Activated naive CD4-positive, alpha-beta T cell treated with anti-CD3 and anti-CD28 coated beads for 36 hours (primary cell): Measurements from ENCODE around the gene CUL5. TPM values are rescaled to one million over a fixed set of nuclear protein-coding genes. Genes with fewer than 3 reads are reported as not detected.
"Not testable (repeated sequence)": the region's sequence is repeated elsewhere in the genome, so short reads cannot be mapped to it uniquely, and the experiment has no call there.

Source experiments
- CTCF ChIA-PET: fragments of 350-600 bp; sonication (Branson Sonifier 250); formaldehyde crosslinking; loops from one replicate; lab custom pipeline; 2021; ENCODE audit warnings: antibody characterized with exemption; lab: Charles Lee
- DNase-seq: peaks from one replicate; pipeline ENCODE4 v3.0.0-alpha.2; 2020
- H3K27ac Mint-ChIP-seq: one replicate; pipeline ENCODE4 v1.8.0; 2021; ENCODE audit warnings: mild to moderate bottlenecking, mixed read lengths
- H3K27me3 Mint-ChIP-seq: one replicate; pipeline ENCODE4 v1.8.0; 2021; ENCODE audit warnings: low read depth, mixed read lengths
- H3K36me3 Mint-ChIP-seq: one replicate; pipeline ENCODE4 v1.8.0; 2021; ENCODE audit warnings: low read depth, mixed read lengths
- H3K4me1 Mint-ChIP-seq: one replicate; pipeline ENCODE4 v1.8.0; 2021; ENCODE audit warnings: low read depth, mixed read lengths
- H3K4me3 Mint-ChIP-seq: one replicate; pipeline ENCODE4 v1.8.0; 2021; ENCODE audit warnings: mild to moderate bottlenecking, moderate library complexity, mixed read lengths
- H3K9me3 Mint-ChIP-seq: one replicate; pipeline ENCODE4 v1.8.0; 2021; ENCODE audit warnings: mixed read lengths
- intact Hi-C: fragments of 100-400 bp; cut with micrococcal nuclease; formaldehyde crosslinking; loops from one replicate; pipeline ENCODE4 v1.15.1; 2023
- total RNA-seq, 2 experiments: library from RNA; stranded (reverse); gene quantifications; one replicate each; pipeline ENCODE4 v1.2.3, GENCODE V29; 2021

The CUL5 gene
- total RNA-seq, 2 experiments from 2014 or later = 25.9 to 26.2 TPM

- H3K9me3 Mint-ChIP-seq = no peaks in the 10 kb centered on the region
- no peak overlapping the region for H3K27ac Mint-ChIP-seq
- no peaks in the 10 kb centered on the region for H3K27me3 Mint-ChIP-seq
- CTCF ChIA-PET = interaction anchor here (0.6 to 2.1 kb wide), 2 partner anchors 15 to 1713 kb away, joined by 3 to 6 read pairs; no protein-coding TSS in a partner anchor
- intact Hi-C loops = no loop called here
- H3K4me1 Mint-ChIP-seq = no peaks in the 10 kb centered on the region
- H3K4me3 Mint-ChIP-seq = no peak overlapping the region
- DNase-seq = no peak
- peaks cover 19% of the 10 kb centered on the region for H3K36me3 Mint-ChIP-seq
These were observed 76.1 kb downstream of the CUL5 start for GRCh38 chr11:108084811-108085210.

- Mint-ChIP-seq H3K4me1 (no peaks in the 10 kb centered on the region), H3K27ac (no peak overlapping the region), H3K27me3 (no peaks in the 10 kb centered on the region), H3K36me3 (peaks cover 17% of the 10 kb centered on the region), H3K4me3 (no peak overlapping the region), H3K9me3 (no peaks in the 10 kb centered on the region)
- no peak for DNase-seq
- CTCF ChIA-PET = interaction anchor here (1.4 kb wide), 1 partner anchor 77 kb away, joined by 5 read pairs; the partner anchor contains the start of gene CUL5
- intact Hi-C loops = no loop called here
These were observed 77.0 kb downstream of the CUL5 start for GRCh38 chr11:108085672-108086071.

- Mint-ChIP-seq H3K36me3 (peaks cover 3% of the 10 kb centered on the region), H3K27ac (no peak overlapping the region), H3K4me1 (no peaks in the 10 kb centered on the region), H3K27me3 (no peaks in the 10 kb centered on the region), H3K4me3 (no peak overlapping the region), H3K9me3 (no peaks in the 10 kb centered on the region)
- CTCF ChIA-PET = interaction anchor here (1.0 to 1.1 kb wide), 2 partner anchors 10 to 83 kb away, joined by 3 read pairs; partner anchors contain the start of gene CUL5
- no peak for DNase-seq
- intact Hi-C loops = no loop called here
These were observed 83.4 kb downstream of the CUL5 start for GRCh38 chr11:108092134-108092533.

- Mint-ChIP-seq H3K27ac (no peak overlapping the region), H3K27me3 (no peaks in the 10 kb centered on the region), H3K4me1 (no peaks in the 10 kb centered on the region), H3K9me3 (no peaks in the 10 kb centered on the region), H3K4me3 (no peak overlapping the region), H3K36me3 (peaks cover 6% of the 10 kb centered on the region)
- no peak for DNase-seq
- CTCF ChIA-PET = interaction anchor here (1.1 kb wide), 1 partner anchor 11 kb away, joined by 3 read pairs; no protein-coding TSS in a partner anchor
- intact Hi-C loops = no loop called here
These were observed 84.6 kb downstream of the CUL5 start for GRCh38 chr11:108093128-108093904.

GRCh38 chr11:108097179-108097578, 88.5 kb downstream of the CUL5 start:
- Mint-ChIP-seq H3K27ac (no peak overlapping the region), H3K9me3 (no peaks in the 10 kb centered on the region), H3K4me1 (no peaks in the 10 kb centered on the region), H3K4me3 (no peak overlapping the region), H3K27me3 (no peaks in the 10 kb centered on the region), H3K36me3 (peaks cover 6% of the 10 kb centered on the region)
- intact Hi-C loops = no loop called here
- DNase-seq = no peak
- CTCF ChIA-PET = no interaction called here

GRCh38 chr11:108101090-108101775, 92.5 kb downstream of the CUL5 start:
- Mint-ChIP-seq H3K36me3 (peaks cover 6% of the 10 kb centered on the region), H3K27ac (no peak overlapping the region), H3K27me3 (no peaks in the 10 kb centered on the region), H3K9me3 (no peaks in the 10 kb centered on the region), H3K4me1 (no peaks in the 10 kb centered on the region), H3K4me3 (no peak overlapping the region)
- intact Hi-C loops = no loop called here
- no peak for DNase-seq
- CTCF ChIA-PET = no interaction called here

- peak; percentile 7 for DNase-seq
- Mint-ChIP-seq H3K4me3 (no peak overlapping the region), H3K36me3 (no peaks in the 10 kb centered on the region), H3K4me1 (no peaks in the 10 kb centered on the region), H3K27me3 (no peaks in the 10 kb centered on the region), H3K9me3 (no peaks in the 10 kb centered on the region), H3K27ac (no peak overlapping the region)
- intact Hi-C loops = no loop called here
- CTCF ChIA-PET = interaction anchor here (1.3 kb wide), 1 partner anchor 9 kb away, joined by 4 read pairs; no protein-coding TSS in a partner anchor
These were observed 102.4 kb downstream of the CUL5 start for GRCh38 chr11:108111126-108111525.

- no peaks in the 10 kb centered on the region for H3K36me3 Mint-ChIP-seq
- CTCF ChIA-PET = interaction anchor here (0.6 to 1.3 kb wide), 3 partner anchors 8 to 537 kb away, joined by 4 to 10 read pairs (median 4); no protein-coding TSS in a partner anchor
- DNase-seq = no peak
- H3K4me1 Mint-ChIP-seq = no peaks in the 10 kb centered on the region
- intact Hi-C loops = no loop called here
- no peak overlapping the region for H3K27ac Mint-ChIP-seq
- no peak overlapping the region for H3K4me3 Mint-ChIP-seq
- H3K9me3 Mint-ChIP-seq = no peaks in the 10 kb centered on the region
- H3K27me3 Mint-ChIP-seq = no peaks in the 10 kb centered on the region
These were observed 103.4 kb downstream of the CUL5 start for GRCh38 chr11:108112057-108112456.

GRCh38 chr11:108115500-108116140, 106.9 kb downstream of the CUL5 start:
- H3K4me1 Mint-ChIP-seq = peaks cover 3% of the 10 kb centered on the region

GRCh38 chr11:108117746-108118371, 109.2 kb downstream of the CUL5 start:
- no peak overlapping the region for H3K27ac Mint-ChIP-seq
- no peak for DNase-seq
- H3K4me3 Mint-ChIP-seq = no peak overlapping the region
- H3K27me3 Mint-ChIP-seq = no peaks in the 10 kb centered on the region
- no peaks in the 10 kb centered on the region for H3K9me3 Mint-ChIP-seq
- H3K36me3 Mint-ChIP-seq = no peaks in the 10 kb centered on the region
- CTCF ChIA-PET = interaction anchor here (0.6 to 3.6 kb wide), 15 partner anchors 11 to 548 kb away, joined by 3 to 38 read pairs (median 4); partner anchors contain the start of genes CUL5 and DDX10
- intact Hi-C loops = loop anchor here (1.0 kb wide), 2 partner anchors 530 to 537 kb away; no protein-coding TSS in a partner anchor
- peaks cover 13% of the 10 kb centered on the region for H3K4me1 Mint-ChIP-seq

More at GRCh38 chr11:108115500-108116140, 106.9 kb downstream of the CUL5 start:
- CTCF ChIA-PET = no interaction called here
- H3K36me3 Mint-ChIP-seq = no peaks in the 10 kb centered on the region
- H3K27ac Mint-ChIP-seq = no peak overlapping the region
- H3K9me3 Mint-ChIP-seq = no peaks in the 10 kb centered on the region
- H3K4me3 Mint-ChIP-seq = no peak overlapping the region
- DNase-seq = no peak
- H3K27me3 Mint-ChIP-seq = no peaks in the 10 kb centered on the region
- intact Hi-C loops = no loop called here

GRCh38 chr11:108120936-108121273, 112.2 kb downstream of the CUL5 start:
- H3K36me3 Mint-ChIP-seq, H3K9me3 Mint-ChIP-seq, DNase-seq, H3K27me3 Mint-ChIP-seq: not testable (repeated sequence)
- CTCF ChIA-PET = interaction anchor here (0.7 to 1.0 kb wide), 3 partner anchors 102 to 526 kb away, joined by 3 read pairs; partner anchors contain the start of gene ATM
- peaks cover 36% of the 10 kb centered on the region for H3K4me1 Mint-ChIP-seq
- peak overlapping the region; percentile 85 for H3K4me3 Mint-ChIP-seq
- intact Hi-C loops = loop anchor here (1.0 to 10.0 kb wide), 12 partner anchors 79 to 734 kb away; partner anchors contain the start of genes C11orf65, CUL5, EXPH5 and NPAT
- H3K27ac Mint-ChIP-seq = peak overlapping the region; percentile 16
